Activated CD8-positive, alpha-beta memory T cell treated with anti-CD3 and anti-CD28 coated beads for 36 hours (primary cell): ENCODE data around the gene PPP1R2. TPM values are rescaled to one million over a fixed set of nuclear protein-coding genes. Genes with fewer than 3 reads are reported as not detected.
"Not testable (repeated sequence)": the region's sequence is repeated elsewhere in the genome, so short reads cannot be mapped to it uniquely, and the experiment has no call there.

Experiments
- CTCF ChIA-PET: fragments of 350-600 bp; sonication (Branson Sonifier 250); formaldehyde crosslinking; loops from one replicate; lab custom pipeline; 2021; ENCODE audit warnings: antibody characterized with exemption; lab: Charles Lee
- POLR2A ChIA-PET: fragments of 350-600 bp; sonication (Branson Sonifier 250); formaldehyde crosslinking; loops from one replicate; lab custom pipeline; 2021; ENCODE audit warnings: antibody characterized with exemption; lab: Charles Lee
- total RNA-seq, 2 experiments: library from RNA; stranded (reverse); gene quantifications; one replicate each; pipeline ENCODE4 v1.2.3, GENCODE V29; 2021

The PPP1R2 gene
- total RNA-seq, 2 experiments from 2014 or later, result 102 to 108 TPM

- CTCF ChIA-PET, result no interaction called here
- POLR2A ChIA-PET, result no interaction called here
These were observed 30.3 kb downstream of the PPP1R2 start for GRCh38 chr3:195512798-195513345.

DNA sequence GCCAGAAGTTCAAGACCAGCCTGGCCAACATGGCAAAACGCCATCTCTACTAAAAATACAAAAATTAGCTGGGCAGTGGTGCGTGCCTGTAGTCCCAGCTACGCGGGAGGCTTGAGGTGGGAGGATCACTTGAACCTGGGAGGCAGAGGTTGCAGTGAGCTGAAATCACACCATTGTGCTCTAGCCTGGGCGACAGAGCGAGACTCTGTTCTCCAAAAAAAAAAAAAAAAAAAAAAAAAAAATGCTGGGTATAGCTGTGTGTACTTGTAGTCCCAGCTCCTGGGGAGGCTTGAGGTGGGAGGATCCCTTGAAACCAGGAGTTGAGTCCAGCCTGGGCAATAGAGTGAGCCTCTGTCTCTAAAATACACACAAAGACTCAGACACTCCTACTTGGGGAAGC is 32.0 kb downstream of the PPP1R2 start:
- POLR2A ChIA-PET, result no interaction called here
- CTCF ChIA-PET, result interaction anchor here (0.7 to 1.1 kb wide), 2 partner anchors 156 to 240 kb away, joined by 4 read pairs; partner anchors contain the start of gene XXYLT1

GRCh38 chr3:195508185-195508584 is 34.9 kb downstream of the PPP1R2 start:
- ChIA-PET CTCF (no interaction called here), POLR2A (interaction anchor here (0.6 kb wide), 1 partner anchor 354 kb away, joined by 3 read pairs; no protein-coding TSS in a partner anchor)

- POLR2A ChIA-PET, result interaction anchor here (0.6 kb wide), 1 partner anchor 34 kb away, joined by 9 read pairs; no protein-coding TSS in a partner anchor
- CTCF ChIA-PET, result no interaction called here
These were observed 67.5 kb downstream of the PPP1R2 start for GRCh38 chr3:195475614-195476013.

DNA sequence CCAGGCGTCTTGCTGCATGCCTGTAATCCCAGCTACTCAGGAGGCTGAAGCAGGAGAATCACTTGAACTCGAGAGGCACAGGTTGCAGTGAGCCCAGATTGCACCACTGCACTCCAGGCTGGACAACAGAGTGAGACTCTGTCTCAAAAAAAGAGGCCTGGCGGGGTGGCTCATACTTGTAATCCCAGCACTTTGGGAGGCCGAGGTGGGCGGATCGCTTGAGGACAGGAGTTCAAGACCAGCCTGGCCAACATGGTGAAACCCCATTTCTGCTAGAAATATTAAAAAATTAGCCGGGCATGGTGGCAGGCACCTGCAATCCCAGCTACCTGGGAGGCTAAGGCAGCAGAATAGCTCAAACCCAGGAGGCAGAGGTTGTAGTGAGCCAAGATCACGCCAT is 68.0 kb downstream of the PPP1R2 start:
- POLR2A ChIA-PET, result interaction anchor here (0.6 kb wide), 2 partner anchors 33 to 202 kb away, joined by 3 to 9 read pairs; no protein-coding TSS in a partner anchor
- CTCF ChIA-PET, result not testable (repeated sequence)

DNA sequence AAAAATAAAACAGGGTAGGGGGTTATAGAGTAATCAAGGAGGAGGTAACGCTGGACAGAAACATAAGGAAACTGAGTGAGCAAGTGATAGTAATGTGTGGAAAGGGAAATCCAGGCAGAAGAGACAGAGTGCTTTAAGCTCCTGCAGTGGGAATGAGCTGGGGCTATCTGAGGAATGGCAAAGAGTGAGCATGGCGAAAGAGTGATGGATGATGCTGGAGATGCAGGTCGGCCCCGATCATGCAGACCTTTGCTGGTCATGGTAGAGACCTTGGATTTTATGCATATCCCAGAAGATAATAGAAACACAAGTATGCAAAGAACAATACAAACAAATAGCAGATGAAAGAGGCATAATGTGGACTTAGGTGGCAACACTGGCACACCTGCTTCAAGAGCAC is 74.3 kb downstream of the PPP1R2 start:
- POLR2A ChIA-PET, result no interaction called here
- CTCF ChIA-PET, result no interaction called here

GRCh38 chr3:195468391-195468776 is 74.7 kb downstream of the PPP1R2 start:
- POLR2A ChIA-PET, result no interaction called here
- CTCF ChIA-PET, result no interaction called here

- ChIA-PET CTCF (no interaction called here), POLR2A (no interaction called here)
These were observed 75.3 kb downstream of the PPP1R2 start for GRCh38 chr3:195467641-195468390.

DNA sequence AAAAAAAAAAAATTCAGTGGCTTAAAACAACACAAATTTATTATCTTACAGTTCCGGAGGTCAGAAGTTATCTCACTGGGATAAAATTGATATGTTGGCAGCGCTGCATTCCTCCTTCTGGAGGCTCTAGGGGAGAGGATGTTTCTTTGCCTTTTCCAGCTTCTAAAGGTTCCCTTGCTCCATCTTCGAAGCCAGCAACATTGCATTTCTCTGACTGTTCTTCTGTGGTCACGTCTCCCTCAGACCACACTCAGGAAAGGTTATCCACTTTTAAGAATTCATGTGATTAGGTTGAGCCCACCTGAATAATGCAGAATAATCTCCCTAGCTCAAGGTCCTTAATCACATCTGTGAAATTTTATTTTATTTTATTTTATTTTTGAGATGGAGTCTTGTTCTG is 76.9 kb downstream of the PPP1R2 start:
- ChIA-PET POLR2A (no interaction called here), CTCF (no interaction called here)

Other genes starting within 250 kb of the PPP1R2 start
- gene ACAP2, start 100.3 kb downstream of the PPP1R2 start, total RNA-seq, result 10 to 100 TPM; 35.3 to 36.3 TPM
- not detected for gene APOD, start 40.6 kb upstream of the PPP1R2 start, total RNA-seq
- 1 to 10 TPM in 1 of 2 experiments, under 1 TPM in 1; 0.63 to 1.0 TPM for gene MUC20, start 177.7 kb upstream of the PPP1R2 start, total RNA-seq